ENCODE data around the gene IL15RA.

The IL15RA gene

DNA sequence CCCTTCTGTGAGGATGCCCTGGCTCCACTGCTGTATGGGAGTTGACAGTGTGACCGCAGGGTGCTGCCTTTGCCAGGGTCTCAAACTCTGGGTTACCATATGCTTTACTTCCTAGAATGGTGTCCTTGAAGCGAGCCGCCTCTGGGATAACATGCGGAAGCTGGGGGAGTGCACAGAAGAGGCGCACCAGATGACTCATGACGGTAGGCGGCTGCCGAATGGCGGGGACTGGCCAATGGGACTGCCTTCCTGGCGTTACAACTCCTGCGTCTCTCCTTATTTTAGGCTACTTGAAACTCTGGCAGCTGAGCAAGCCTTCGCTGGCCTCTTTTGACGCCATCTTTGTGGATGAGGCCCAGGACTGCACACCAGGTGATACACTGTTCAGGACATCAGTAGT is 60.0 kb downstream of the IL15RA start:
- Histone ChIP-seq H3K4me3 (ENCODE audit: low read length) (no peak overlapping the region), H3K79me2 (ENCODE audit: control insufficient read depth, low read length) (no peaks in the 10 kb centered on the region), H3K9me3 (ENCODE audit: control insufficient read depth, insufficient read depth, low read length) (no peaks in the 10 kb centered on the region), H3K4me2 (ENCODE audit: low read length) (no peak overlapping the region), H3K27me3 (ENCODE audit: control insufficient read depth, low read length) (no peaks in the 10 kb centered on the region), H3F3A (ENCODE audit: control insufficient read depth, insufficient read depth) (no peaks in the 10 kb centered on the region), H3K27ac (ENCODE audit: low read depth, low read length) (no peak overlapping the region), H3K4me1 (ENCODE audit: control insufficient read depth, low read length) (no peaks in the 10 kb centered on the region), H3K9me2 (replicated peaks; ENCODE audit: control insufficient read depth, low read length) (no peaks in the 10 kb centered on the region), H4K20me1 (ENCODE audit: control insufficient read depth, insufficient read depth, low read depth, low read length) (no peaks in the 10 kb centered on the region), H3K36me3 (ENCODE audit: control insufficient read depth, low read length) (peaks cover 88% of the 10 kb centered on the region)
- no peak for TF ChIP-seq CTCF (IDR thresholded peaks at IDR 0.05; ENCODE audit: low read depth, low read length, poor library complexity, severe bottlenecking)
- TF ChIP-seq EZH2phosphoT487 (IDR thresholded peaks at IDR 0.05; ENCODE audit: borderline replicate concordance, low read length), result no peak

GRCh38 chr10:5915451-5915850 is 61.9 kb downstream of the IL15RA start:
- Histone ChIP-seq H3K9me3 (ENCODE audit: control insufficient read depth, insufficient read depth, low read length) (no peaks in the 10 kb centered on the region), H3K27me3 (ENCODE audit: control insufficient read depth, low read length) (no peaks in the 10 kb centered on the region), H3K9me2 (replicated peaks; ENCODE audit: control insufficient read depth, low read length) (no peaks in the 10 kb centered on the region), H3F3A (ENCODE audit: control insufficient read depth, insufficient read depth) (no peaks in the 10 kb centered on the region), H3K27ac (ENCODE audit: low read depth, low read length) (no peak overlapping the region), H4K20me1 (ENCODE audit: control insufficient read depth, insufficient read depth, low read depth, low read length) (no peaks in the 10 kb centered on the region), H3K4me3 (ENCODE audit: low read length) (no peak overlapping the region), H3K4me2 (ENCODE audit: low read length) (no peak overlapping the region), H3K79me2 (ENCODE audit: control insufficient read depth, low read length) (no peaks in the 10 kb centered on the region), H3K4me1 (ENCODE audit: control insufficient read depth, low read length) (no peaks in the 10 kb centered on the region), H3K36me3 (ENCODE audit: control insufficient read depth, low read length) (peaks cover 83% of the 10 kb centered on the region)
- TF ChIP-seq EZH2phosphoT487 (IDR thresholded peaks at IDR 0.05; ENCODE audit: borderline replicate concordance, low read length) (no peak), CTCF (IDR thresholded peaks at IDR 0.05; ENCODE audit: low read depth, low read length, poor library complexity, severe bottlenecking) (no peak)

- Histone ChIP-seq H3K27ac (ENCODE audit: low read depth, low read length) (no peak overlapping the region), H3K79me2 (ENCODE audit: control insufficient read depth, low read length) (no peaks in the 10 kb centered on the region), H3K4me3 (ENCODE audit: low read length) (no peak overlapping the region), H3K4me1 (ENCODE audit: control insufficient read depth, low read length) (no peaks in the 10 kb centered on the region), H3K4me2 (ENCODE audit: low read length) (no peak overlapping the region), H3F3A (ENCODE audit: control insufficient read depth, insufficient read depth) (no peaks in the 10 kb centered on the region), H4K20me1 (ENCODE audit: control insufficient read depth, insufficient read depth, low read depth, low read length) (no peaks in the 10 kb centered on the region), H3K9me3 (ENCODE audit: control insufficient read depth, insufficient read depth, low read length) (no peaks in the 10 kb centered on the region), H3K27me3 (ENCODE audit: control insufficient read depth, low read length) (no peaks in the 10 kb centered on the region), H3K9me2 (replicated peaks; ENCODE audit: control insufficient read depth, low read length) (no peaks in the 10 kb centered on the region), H3K36me3 (ENCODE audit: control insufficient read depth, low read length) (peaks cover 85% of the 10 kb centered on the region)
- TF ChIP-seq CTCF (IDR thresholded peaks at IDR 0.05; ENCODE audit: low read depth, low read length, poor library complexity, severe bottlenecking) (no peak), EZH2phosphoT487 (IDR thresholded peaks at IDR 0.05; ENCODE audit: borderline replicate concordance, low read length) (no peak)
Observed at GRCh38 chr10:5913736-5914135, 63.6 kb downstream of the IL15RA start.

GRCh38 chr10:5911670-5912069 is 65.7 kb downstream of the IL15RA start:
- Histone ChIP-seq H3K27ac (ENCODE audit: low read depth, low read length) (no peak overlapping the region), H3K9me3 (ENCODE audit: control insufficient read depth, insufficient read depth, low read length) (no peaks in the 10 kb centered on the region), H3K27me3 (ENCODE audit: control insufficient read depth, low read length) (no peaks in the 10 kb centered on the region), H3K9me2 (replicated peaks; ENCODE audit: control insufficient read depth, low read length) (no peaks in the 10 kb centered on the region), H4K20me1 (ENCODE audit: control insufficient read depth, insufficient read depth, low read depth, low read length) (no peaks in the 10 kb centered on the region), H3K4me1 (ENCODE audit: control insufficient read depth, low read length) (no peaks in the 10 kb centered on the region), H3K36me3 (ENCODE audit: control insufficient read depth, low read length) (peaks cover 68% of the 10 kb centered on the region), H3K4me3 (ENCODE audit: low read length) (no peak overlapping the region), H3K4me2 (ENCODE audit: low read length) (no peak overlapping the region), H3F3A (ENCODE audit: control insufficient read depth, insufficient read depth) (no peaks in the 10 kb centered on the region), H3K79me2 (ENCODE audit: control insufficient read depth, low read length) (0 out of 2 replicates have a peak, but pooled peaks cover under 1% of the 10 kb centered on the region)
- TF ChIP-seq EZH2phosphoT487 (IDR thresholded peaks at IDR 0.05; ENCODE audit: borderline replicate concordance, low read length) (no peak), CTCF (IDR thresholded peaks at IDR 0.05; ENCODE audit: low read depth, low read length, poor library complexity, severe bottlenecking) (no peak)

Data from DOHH2 (cell line).